Head of caudate nucleus (tissue), 42 donors: ENCODE results near the gene TNFRSF25.
A peak's percentile ranks its signal among the peaks of the same experiment; 100 is the strongest.
"Not testable (repeated sequence)": the region's sequence is repeated elsewhere in the genome, so short reads cannot be mapped to it uniquely, and the experiment has no call there.

Experiments used
- DNase-seq, 42 donors: peaks; one replicate each; pipeline versions ENCODE4 v3.0.0 to v3.0.0-alpha.2; 2020 to 2021; ENCODE audit warnings: mixed read lengths in 7 of 42
- intact Hi-C: fragments of 100-400 bp; cut with DNase I; formaldehyde crosslinking; loops from one replicate; pipeline ENCODE4 v1.15.0; 2022

Gene TNFRSF25

DNA sequence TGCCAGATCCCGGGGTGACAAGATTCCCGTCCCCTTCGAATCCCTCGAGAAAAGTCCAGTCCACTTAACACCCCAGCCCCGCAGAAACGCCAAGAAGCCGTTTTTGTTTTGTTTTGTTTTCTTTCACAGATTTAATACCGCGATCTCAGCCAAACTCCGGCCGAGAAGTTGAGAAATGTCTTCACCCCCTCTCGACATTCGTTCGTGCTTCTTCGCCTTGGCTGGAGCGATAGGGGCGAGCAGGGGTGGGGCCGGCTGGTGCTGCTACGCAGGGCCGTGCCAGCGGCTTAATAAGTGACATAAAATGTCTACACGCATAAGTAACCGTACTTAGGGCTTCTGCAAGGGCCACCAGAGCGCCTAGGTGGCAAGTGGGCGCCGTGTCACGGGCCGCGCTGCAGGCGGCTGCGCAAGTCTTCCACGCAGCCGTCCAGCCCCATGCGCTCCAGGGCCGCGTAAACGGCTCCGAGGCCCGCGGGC is 4.9 kb downstream of the TNFRSF25 start:
- DNase-seq = no peak
- intact Hi-C loops = no loop called here

DNA sequence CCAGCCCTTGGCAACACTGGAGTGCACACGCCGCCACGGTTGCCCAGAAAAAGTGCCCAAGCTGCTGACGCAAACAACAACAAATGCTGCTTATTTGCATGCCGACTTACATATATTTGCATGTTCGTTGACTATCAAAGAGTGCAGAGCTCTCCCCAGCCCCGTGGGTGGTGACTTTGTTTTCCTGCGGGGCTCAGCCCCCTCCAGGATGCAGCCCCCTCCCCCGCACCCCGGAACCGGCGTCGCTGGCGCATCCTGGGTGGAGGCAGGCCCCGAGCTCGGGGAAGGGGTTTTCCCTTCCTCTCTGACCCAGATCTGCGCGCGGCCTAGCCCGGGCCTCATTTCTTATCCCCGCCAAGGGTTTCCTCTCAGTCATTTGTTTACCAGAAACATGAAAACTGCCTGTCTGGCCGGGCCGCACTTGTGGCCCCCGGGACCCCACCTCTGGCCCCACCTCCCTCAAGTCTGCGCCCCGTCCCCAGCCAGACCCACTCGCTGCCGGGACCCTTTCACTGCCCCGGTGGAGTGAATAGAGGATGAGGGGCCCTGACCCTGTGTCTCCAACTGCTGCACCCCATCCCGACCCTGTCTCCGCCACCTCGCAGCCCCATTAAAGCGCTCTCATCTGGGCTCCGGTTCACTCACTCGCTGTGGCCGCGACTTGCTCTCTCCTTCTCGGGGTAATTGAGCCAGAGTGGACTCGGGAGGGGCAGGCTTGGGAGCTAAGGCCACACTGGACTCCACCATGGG is 5.5 kb downstream of the TNFRSF25 start:
- intact Hi-C loops = no loop called here
- peak in 1 of 42 donors; percentile 29 for DNase-seq

- intact Hi-C loops = no loop called here
- peak in 2 of 42 donors; percentile 35 to 63 for DNase-seq
Observed at GRCh38 chr1:6459850-6460265, 6.1 kb downstream of the TNFRSF25 start.

DNA sequence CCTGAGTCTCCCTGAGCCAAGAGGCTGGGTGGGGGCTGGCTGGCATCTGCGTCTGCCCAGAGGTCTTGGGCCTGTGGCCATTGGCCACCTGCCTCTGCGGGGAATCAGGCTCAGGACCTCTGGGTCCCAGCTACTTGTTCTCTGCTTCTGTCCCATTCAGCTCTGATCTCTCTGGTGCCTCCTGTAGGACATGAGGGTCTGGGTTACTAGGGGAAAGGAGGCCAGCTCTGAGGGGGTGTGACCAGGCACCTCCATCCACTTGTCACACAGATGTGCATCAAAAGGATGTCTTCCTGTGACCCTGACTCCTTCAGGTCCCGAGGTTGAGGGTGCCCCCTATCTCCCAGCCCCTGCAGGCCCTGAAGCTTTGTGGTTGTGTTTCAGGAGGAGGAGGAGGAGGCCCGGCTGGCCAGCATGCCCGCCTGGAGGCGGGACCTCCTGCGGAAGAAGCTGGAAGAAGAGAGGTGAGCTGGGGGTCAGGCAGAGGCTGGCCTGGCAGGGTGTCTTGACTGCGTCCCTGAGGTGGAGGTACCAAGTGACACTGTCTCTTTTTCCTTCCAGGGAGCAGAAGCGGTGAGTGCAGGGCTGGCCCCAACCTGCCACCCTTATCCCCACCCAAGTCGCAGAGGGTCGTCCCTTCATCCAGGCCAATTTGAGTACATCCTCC is 9.0 kb downstream of the TNFRSF25 start:
- intact Hi-C loops = no loop called here
- no peak for DNase-seq

DNA sequence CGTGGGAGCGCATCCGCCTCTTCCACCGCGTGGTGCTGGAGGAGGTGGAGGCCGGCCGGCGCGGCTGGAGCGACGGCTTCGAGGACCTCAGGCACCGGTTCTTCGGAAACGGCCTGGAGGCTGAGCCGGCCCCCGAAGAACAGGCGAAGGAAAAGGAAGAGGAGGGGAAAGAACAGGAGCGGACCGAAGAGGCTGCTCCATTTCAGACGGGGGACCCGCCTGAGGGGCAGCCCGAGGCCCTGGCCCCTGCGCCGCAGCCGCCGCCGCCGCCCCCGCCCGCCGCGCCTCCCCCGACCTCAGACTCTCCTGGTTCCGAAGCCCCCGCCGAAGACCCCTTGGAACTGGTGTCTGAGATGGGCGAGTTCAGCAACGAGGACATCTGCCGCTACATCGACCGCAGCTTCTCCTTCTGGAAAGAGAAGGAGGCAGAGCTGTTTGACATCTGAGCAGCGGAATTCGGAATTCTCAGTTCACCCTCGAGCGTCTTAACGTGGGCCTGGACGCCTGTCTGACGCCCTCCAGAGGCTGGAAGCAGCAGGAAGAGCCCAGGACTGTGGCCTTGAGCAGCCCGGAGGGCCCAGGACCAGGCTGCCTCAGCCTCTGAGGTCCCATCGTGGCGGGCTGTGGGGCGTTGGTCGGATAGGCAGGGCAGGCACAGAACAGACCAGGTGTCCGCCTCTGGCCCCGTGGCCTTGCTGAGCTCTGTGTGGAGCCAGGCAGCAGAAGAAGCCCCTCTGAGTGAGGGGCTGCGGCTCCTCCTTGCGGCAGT is 10.0 kb downstream of the TNFRSF25 start:
- DNase-seq, intact Hi-C loops: not testable (repeated sequence)

DNA sequence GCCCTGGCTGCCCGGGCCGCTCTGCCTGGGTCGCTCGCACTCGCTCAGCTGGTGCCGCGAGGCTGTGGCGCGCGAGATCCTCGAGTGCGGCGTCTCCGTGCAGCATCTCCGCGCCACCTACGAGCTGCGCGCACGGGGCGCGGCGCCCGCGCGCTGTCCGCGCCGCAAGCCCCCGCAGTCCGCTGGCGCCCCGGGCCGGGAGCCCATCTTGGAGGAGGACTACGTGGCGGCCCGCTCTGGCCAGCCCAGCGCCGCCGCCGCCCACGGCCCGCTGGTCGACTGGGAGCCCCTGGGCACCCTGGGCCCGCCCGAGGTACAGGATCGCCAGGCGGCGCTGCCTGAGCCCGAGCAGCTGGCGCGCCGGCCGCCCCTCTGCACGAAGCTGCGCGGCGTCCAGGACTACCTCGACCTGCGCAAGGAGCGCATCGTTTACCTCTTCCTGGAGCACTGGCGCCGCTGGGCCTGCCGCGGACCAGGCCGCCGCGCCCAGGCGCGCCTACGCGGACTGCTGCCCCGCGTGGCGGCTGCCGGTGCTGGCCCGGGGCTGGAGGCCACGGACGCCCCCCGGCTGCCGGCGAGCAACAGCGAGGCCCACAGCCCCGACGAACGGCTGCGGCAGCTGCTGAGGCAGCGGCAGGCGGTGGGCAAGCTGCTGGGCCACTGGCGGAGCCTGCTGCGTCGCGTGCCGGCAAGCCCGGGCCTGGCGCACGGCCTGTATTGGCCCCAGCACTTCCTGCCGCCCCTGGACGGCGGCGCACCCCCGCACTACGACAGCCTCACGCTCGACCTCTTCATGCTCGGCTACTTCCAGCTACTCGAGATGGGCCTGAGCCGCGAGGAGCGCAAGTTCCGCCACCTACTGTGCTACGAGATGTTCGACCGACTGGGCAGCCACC is 10.9 kb downstream of the TNFRSF25 start:
- intact Hi-C loops = no loop called here
- peak in 1 of 42 donors; percentile 22 for DNase-seq

DNA sequence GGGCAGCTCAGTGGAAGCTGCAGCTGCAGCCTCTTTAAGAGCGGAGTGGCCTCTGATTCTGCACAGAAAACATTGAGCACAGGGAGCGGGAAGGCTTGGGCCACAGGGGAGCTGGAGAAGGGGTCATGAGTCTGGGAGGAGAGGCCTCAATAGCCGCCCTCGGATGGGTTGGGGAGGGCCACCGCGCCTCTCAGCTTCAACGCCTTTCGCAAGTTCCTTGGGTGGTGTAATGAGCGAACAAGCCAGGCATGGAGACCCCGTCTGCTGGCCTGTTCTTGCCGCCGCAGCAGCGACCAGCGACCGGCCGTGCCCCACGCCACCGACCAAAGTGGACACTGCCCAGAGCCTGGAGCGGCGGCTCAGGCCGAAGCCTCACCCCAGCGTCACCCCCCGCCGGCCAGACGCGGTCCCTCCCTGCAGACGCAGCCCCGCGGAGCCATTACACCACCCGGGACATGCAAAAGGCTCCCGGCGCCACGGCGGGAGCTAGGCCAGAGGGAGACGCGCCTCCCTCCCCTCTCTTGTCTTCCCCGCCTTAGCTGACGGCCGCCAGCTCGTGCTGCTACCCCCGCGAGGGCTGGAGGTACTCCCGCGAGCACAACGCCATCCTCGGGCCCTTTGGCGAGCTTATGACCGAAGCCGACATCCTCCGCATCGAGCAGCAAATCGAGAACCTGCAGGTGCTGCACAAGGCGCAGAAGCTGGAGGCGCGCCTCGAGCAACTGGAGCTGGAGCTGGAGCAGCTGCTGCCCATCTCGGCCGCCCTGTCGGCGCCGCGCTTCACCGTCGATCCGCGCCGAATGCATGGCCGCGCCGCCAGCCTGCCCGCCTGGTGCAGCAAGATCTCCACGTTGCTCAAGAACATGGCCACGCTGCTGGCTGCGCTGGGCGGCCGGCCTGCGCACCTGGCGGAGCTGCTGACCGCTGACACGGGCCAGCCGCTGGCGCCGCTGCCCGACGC is 11.8 kb downstream of the TNFRSF25 start:
- DNase-seq, intact Hi-C loops: not testable (repeated sequence)

DNA sequence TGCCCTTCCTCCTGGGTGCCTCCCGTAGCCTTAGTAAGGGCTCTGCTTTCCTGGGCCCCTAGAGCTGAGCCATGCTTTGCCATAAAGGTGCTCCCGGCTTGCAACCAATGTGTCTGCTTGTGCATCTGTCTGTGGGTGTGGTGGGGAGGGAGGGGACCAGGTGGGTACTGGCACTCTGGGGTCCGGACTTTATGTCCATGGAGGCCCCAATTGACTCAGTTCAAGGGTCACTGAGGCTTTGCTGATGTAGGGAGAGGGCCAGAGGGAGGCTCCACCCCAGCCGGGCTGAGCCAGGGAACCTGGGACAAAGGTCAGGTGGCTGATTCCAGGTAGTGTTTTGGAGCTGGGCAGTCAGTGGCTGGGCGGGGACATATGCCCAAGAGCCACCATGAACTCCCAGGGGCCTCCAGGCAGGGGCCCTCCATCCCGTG is 15.0 kb downstream of the TNFRSF25 start:
- intact Hi-C loops = no loop called here
- DNase-seq = no peak

DNA sequence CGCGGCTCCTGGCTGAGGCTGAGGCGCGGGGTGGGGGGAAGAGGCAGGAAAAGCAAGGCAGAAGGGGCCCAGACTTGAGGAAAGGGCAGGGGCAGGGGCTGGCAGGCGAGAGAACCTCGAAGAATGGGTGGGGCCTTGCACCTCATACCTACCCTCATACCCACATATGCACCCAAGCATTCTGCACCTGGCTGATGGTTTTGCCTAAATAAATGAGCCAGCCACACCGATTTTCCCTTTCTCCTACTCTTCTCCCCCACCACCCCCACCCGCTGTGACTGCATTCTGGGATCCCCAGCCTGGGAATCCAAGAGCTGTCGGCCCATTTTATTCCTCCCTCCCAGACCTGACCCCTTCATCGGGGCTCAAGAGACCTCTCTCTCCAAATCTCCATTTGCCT is 15.5 kb downstream of the TNFRSF25 start:
- intact Hi-C loops, DNase-seq: not testable (repeated sequence)

DNA sequence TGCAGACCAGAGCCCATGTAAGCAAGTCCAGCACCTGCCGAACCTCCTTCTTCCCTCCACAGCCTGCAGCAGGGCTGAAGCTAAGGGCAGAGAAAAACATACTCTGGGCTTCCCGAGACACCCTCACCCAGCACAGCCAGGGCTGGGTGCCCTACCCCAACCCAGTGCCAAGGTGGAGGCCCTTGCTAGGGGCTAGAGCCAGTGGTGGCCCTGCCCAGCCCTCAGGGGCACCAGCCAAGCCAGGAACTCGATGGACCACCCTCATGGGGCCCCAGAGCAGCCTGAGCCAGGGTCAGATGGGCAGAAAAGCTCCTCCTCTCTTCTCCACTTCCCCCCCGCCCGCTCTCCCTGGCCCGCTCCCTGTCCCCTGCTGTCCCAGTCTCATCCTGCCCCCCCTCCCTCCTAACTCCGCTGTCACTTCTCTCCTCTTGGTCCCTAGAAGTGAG is 15.9 kb downstream of the TNFRSF25 start:
- no peak for DNase-seq
- intact Hi-C loops = no loop called here

DNA sequence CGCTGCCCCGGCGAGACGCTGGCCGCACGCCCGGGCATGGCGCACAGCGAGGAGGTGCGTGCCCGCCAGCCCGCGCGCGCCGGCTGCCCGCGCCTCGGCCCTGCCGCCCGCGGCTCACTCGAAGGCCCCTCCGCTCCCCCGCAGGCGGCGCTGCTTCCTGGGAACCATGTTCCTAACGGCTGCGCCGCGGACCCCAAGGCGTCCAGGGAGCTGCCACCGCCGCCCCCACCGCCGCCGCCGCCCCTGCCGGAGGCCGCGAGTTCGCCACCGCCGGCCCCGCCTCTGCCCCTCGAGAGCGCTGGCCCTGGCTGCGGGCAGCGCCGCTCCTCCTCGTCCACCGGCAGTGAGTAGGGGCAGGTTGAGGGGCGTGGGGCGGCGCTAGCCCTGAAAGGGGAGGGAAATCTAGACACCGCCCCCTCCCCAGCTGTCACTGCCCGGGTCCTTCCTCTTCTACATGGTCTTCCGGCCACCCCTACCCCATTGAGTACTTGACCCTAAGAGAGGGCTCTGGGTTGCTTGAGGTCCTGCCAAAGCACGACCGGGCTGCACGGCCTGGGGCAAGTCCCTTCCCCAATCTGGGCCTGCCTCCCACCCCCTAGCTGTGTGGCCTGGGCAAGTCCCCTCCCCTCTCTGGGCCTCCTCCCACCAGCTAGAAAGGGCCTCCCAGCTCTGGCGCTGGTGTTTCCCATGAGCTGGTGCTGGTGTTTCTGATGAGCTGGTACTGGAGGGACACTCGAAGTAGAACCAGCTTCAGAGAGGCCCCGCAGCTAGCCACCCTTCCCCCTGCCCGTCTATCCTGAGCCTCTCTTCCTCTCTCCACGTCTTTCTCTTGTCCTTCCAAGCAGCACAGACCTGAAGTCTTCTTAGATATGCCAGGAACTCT is 17.0 kb downstream of the TNFRSF25 start:
- intact Hi-C loops = no loop called here
- peak in 23 of 42 donors; percentile 14 to 56 (median 27) for DNase-seq

GRCh38 chr1:6447818-6448748 is 17.9 kb downstream of the TNFRSF25 start:
- no peak for DNase-seq
- intact Hi-C loops = no loop called here

DNA sequence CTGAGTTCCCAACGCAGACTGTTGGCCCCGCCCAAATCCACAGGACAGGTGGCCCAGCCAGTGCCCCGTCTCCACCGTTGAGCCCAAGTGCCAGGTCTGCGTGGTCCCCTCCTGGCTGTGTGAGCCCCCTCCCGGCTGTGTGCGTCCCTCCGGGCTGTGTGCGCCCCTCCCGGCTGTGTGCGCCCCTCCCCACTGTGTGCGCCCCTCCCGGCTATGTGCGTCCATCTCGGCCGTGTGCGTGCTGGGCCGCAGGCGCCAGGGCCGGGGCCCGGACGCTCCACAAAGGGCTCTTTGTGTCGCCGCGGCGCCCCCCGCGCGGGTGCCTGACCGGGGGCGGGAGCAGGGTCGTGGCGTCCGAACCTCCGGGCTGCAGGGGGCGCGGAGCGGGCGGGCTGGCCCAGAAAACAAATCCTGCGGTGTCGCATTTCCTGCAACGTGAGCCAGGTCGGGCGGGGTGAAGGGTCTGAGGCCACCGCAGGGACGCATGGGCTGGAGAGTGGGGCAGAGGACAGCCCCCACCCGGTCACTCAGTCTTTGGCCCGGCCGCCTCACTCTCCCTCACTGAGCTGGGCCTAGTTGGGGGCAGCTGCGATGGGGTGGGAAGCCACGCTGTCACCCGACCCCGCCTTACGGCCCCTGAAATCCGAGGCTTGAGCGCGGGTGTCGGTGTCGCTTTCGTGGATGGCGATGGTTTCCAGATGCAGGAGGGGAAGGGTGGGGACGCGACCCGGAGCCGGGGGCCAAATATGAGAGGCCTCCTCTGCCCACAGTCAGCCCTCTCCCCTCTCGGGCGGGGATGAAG is 18.8 kb downstream of the TNFRSF25 start:
- DNase-seq = peak in 1 of 42 donors; percentile 10
- intact Hi-C loops = no loop called here

DNA sequence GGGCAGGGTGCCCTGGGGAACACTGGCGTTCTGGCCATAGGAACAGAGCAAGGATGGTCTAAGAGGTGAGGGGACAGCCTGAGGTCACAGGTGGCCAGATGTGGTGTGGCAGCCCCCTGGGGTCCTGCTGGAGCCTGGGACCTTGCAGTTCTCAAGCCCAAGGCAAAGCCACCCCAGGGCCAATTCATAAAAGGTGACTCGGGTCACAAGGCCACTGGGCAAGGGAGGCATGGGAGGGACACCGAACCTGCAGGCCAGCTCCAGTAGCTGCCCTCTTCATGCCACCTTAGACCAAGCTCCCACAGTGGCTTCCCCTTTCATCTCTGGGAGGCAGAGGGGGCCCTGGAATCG is 19.3 kb downstream of the TNFRSF25 start:
- intact Hi-C loops = no loop called here
- DNase-seq = no peak

GRCh38 chr1:6445929-6446328 is 20.0 kb downstream of the TNFRSF25 start:
- DNase-seq, intact Hi-C loops: not testable (repeated sequence)
